SK-N-SH treated with all-trans-retinoic acid at 6 μM for 48 hours (cell line): Measurements from ENCODE around the gene TMPRSS4.

Experiments used
- ATAC-seq: fragments of 200-7000 bp; cut with Tn5 transposase; 3 replicates; pipeline ENCODE4 v1.9.1; 2020; ENCODE audit warnings: mild to moderate bottlenecking, moderate library complexity
- ARNTL ChIP-seq: fragments of 450-650 bp; formaldehyde crosslinking; IDR thresholded peaks from 2 replicates; pipeline ENCODE4 v1.5.0; 2020; ENCODE audit warnings: low read depth, mild to moderate bottlenecking, moderate library complexity, borderline replicate concordance
- BACH2 ChIP-seq: fragments of 250-450 bp; sonication (Bioruptor Pico); IDR thresholded peaks from 2 replicates; pipeline ENCODE4 v1.9.0; 2021; ENCODE audit warnings: mild to moderate bottlenecking, borderline replicate concordance
- CSDC2 ChIP-seq: fragments of 250-450 bp; sonication (Bioruptor Pico); IDR thresholded peaks from 2 replicates; pipeline ENCODE4 v1.5.0; 2020; ENCODE audit warnings: mild to moderate bottlenecking, moderate library complexity
- ESRRG ChIP-seq: fragments of 250-450 bp; sonication (Bioruptor Pico); IDR thresholded peaks from 2 replicates; pipeline ENCODE4 v1.6.1; 2021; ENCODE audit warnings: mild to moderate bottlenecking
- GLIS3 ChIP-seq: fragments of 250-450 bp; sonication (Bioruptor Pico); IDR thresholded peaks from 2 replicates; pipeline ENCODE4 v1.5.0; 2020; ENCODE audit warnings: mild to moderate bottlenecking, moderate library complexity
- ISL1 ChIP-seq: fragments of 250-450 bp; sonication (Bioruptor Pico); IDR thresholded peaks from 2 replicates; pipeline ENCODE4 v2.1.2; 2022; ENCODE audit warnings: mild to moderate bottlenecking, moderate library complexity
- OSR1 ChIP-seq: fragments of 250-450 bp; sonication (Bioruptor Pico); IDR thresholded peaks from 2 replicates; pipeline ENCODE4 v1.8.0; 2022; ENCODE audit warnings: moderate library complexity, mild to moderate bottlenecking, inconsistent platforms
- POU6F1 ChIP-seq: fragments of 250-450 bp; sonication (Bioruptor Pico); IDR thresholded peaks from 2 replicates; pipeline ENCODE4 v1.8.0; 2021; ENCODE audit warnings: low read depth, mild to moderate bottlenecking, moderate library complexity, borderline replicate concordance
- PPARA ChIP-seq: fragments of 250-450 bp; sonication (Bioruptor Pico); IDR thresholded peaks from 2 replicates; pipeline ENCODE4 v1.5.0; 2020; ENCODE audit warnings: mild to moderate bottlenecking, borderline replicate concordance
- RARB ChIP-seq: fragments of 250-450 bp; sonication (Bioruptor Pico); IDR thresholded peaks from 2 replicates; pipeline ENCODE4 v1.8.0; 2021; ENCODE audit warnings: mild to moderate bottlenecking, moderate library complexity
- SNAI2 ChIP-seq: fragments of 250-450 bp; sonication (Bioruptor Pico); IDR thresholded peaks from 2 replicates; pipeline ENCODE4 v1.5.0; 2020; ENCODE audit warnings: mild to moderate bottlenecking, moderate library complexity
- TCF4 ChIP-seq: fragments of 250-450 bp; sonication (Bioruptor Pico); IDR thresholded peaks from 2 replicates; pipeline ENCODE4 v1.8.0; 2021; ENCODE audit warnings: mild to moderate bottlenecking, moderate library complexity, borderline replicate concordance
- TOX ChIP-seq: fragments of 250-450 bp; sonication (Bioruptor Pico); IDR thresholded peaks from 2 replicates; pipeline ENCODE4 v1.8.0; 2021; ENCODE audit warnings: mild to moderate bottlenecking, moderate library complexity, borderline replicate concordance
- TSHZ2 ChIP-seq: fragments of 250-450 bp; sonication (Bioruptor Pico); IDR thresholded peaks from 2 replicates; pipeline ENCODE4 v1.5.0; 2020; ENCODE audit warnings: mild to moderate bottlenecking, moderate library complexity
- ZC3H10 ChIP-seq: fragments of 250-450 bp; sonication (Bioruptor Pico); IDR thresholded peaks from 2 replicates; pipeline ENCODE4 v1.5.1; 2021; ENCODE audit warnings: mild to moderate bottlenecking, moderate library complexity
- ZFP3 ChIP-seq: fragments of 250-450 bp; sonication (Bioruptor Pico); IDR thresholded peaks from 2 replicates; pipeline ENCODE4 v1.5.0; 2020; ENCODE audit warnings: mild to moderate bottlenecking, moderate library complexity
- ZFP30 ChIP-seq: fragments of 450-650 bp; formaldehyde crosslinking; IDR thresholded peaks from 2 replicates; pipeline ENCODE4 v1.5.0; 2022; ENCODE audit warnings: mild to moderate bottlenecking, moderate library complexity
- ZNF565 ChIP-seq: fragments of 450-650 bp; formaldehyde crosslinking; conservative IDR thresholded peaks from 2 replicates; pipeline ENCODE4 v1.5.0; 2020; ENCODE audit warnings: low read depth, mild to moderate bottlenecking, moderate library complexity
- ZNF70 ChIP-seq: fragments of 450-650 bp; formaldehyde crosslinking; IDR thresholded peaks from 2 replicates; pipeline ENCODE4 v1.5.0; 2020; ENCODE audit warnings: mild to moderate bottlenecking, moderate library complexity
- ZNF8 ChIP-seq: fragments of 450-650 bp; formaldehyde crosslinking; IDR thresholded peaks from 2 replicates; pipeline ENCODE4 v1.5.0; 2020; ENCODE audit warnings: mild to moderate bottlenecking, moderate library complexity
- TF ChIP-seq, protein P1 (sequence below): fragments of 250-450 bp; sonication (Bioruptor Pico); IDR thresholded peaks from 2 replicates; pipeline ENCODE4 v1.5.1; 2021; ENCODE audit warnings: mild to moderate bottlenecking, moderate library complexity

The TMPRSS4 gene

DNA sequence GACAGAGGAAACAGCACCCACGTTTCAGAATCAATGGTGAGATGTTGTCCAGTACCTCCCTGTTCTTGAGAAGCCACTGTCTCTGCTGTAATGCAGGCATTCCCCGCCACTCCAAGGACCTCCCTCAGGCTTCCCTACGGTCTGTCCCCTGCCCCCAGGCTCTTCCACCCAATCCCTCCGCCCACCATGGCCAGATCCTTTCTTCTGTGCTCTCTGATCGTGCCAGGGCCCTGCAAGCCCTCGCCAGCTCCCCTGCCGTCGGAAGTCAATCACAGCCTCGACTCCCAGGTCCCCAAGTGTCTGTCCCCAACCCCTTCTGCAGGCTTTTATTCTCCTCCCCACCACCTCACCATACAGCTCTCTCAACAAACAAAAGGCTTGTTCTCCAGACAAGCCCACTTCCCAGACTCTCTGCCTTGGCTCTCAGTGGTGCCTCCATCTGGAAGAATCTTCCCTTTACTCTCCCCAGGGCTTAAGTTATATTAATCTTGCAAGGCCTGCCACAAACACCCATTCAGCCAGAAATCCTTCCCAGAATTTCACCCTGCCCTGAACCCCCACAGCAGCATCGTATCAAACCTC lies 62.1 kb downstream of the TMPRSS4 start (continued):
- TF ChIP-seq TSHZ2 (CRISPR knock-in tag) (no peak), ZNF8 (CRISPR knock-in tag) (no peak), PPARA (CRISPR knock-in tag) (no peak), CSDC2 (no peak)
- TF ChIP-seq, all 23 proteins: peak for 0

- peak; percentile 28; the same call in 1 of the 3 replicates for ATAC-seq
- TF ChIP-seq TOX (CRISPR knock-in tag) (no peak), ISL1 (peak; percentile 28; the same call in 1 of the 2 replicates), GLIS3 (CRISPR knock-in tag) (no peak), PPARA (CRISPR knock-in tag) (no peak), RARB (CRISPR knock-in tag) (no peak), OSR1 (CRISPR knock-in tag) (no peak)
- TF ChIP-seq, all 23 proteins: peak for 1
Measured at GRCh38 chr11:118139578-118139977, 62.7 kb downstream of the TMPRSS4 start.

DNA sequence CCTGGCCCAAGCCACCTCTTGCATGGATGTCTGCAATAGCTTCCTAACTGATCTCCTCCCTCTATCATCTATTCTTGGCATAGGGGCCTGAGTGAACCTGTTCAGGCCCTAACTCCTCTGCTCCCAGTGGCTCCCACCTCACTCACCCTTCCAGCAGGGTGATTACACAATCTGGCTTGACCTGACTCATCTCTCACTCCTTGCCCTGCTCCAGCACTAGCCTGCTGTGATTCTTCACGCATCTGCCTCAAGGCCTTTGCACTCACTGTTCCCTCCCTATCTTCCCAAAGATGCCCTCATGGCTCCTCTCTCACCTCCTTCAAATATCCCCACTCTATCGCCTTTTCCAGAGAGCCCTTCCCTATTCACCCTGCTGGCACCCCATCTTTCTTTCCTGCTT lies 65.2 kb downstream of the TMPRSS4 start:
- TF ChIP-seq TSHZ2 (CRISPR knock-in tag): no peak
- TF ChIP-seq, protein P1, sequence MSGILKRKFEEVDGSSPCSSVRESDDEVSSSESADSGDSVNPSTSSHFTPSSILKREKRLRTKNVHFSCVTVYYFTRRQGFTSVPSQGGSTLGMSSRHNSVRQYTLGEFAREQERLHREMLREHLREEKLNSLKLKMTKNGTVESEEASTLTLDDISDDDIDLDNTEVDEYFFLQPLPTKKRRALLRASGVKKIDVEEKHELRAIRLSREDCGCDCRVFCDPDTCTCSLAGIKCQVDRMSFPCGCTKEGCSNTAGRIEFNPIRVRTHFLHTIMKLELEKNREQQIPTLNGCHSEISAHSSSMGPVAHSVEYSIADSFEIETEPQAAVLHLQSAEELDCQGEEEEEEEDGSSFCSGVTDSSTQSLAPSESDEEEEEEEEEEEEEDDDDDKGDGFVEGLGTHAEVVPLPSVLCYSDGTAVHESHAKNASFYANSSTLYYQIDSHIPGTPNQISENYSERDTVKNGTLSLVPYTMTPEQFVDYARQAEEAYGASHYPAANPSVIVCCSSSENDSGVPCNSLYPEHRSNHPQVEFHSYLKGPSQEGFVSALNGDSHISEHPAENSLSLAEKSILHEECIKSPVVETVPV (CRISPR knock-in tag): no peak
- no peak for TF ChIP-seq ZNF565 (CRISPR knock-in tag)
- TF ChIP-seq ISL1: no peak
- TF ChIP-seq RARB (CRISPR knock-in tag): no peak
- TF ChIP-seq ZFP3 (CRISPR knock-in tag): no peak
- no peak for TF ChIP-seq ESRRG (CRISPR knock-in tag)
- no peak for TF ChIP-seq ZC3H10
- no peak for TF ChIP-seq ARNTL (CRISPR knock-in tag)
- no peak for ATAC-seq

DNA sequence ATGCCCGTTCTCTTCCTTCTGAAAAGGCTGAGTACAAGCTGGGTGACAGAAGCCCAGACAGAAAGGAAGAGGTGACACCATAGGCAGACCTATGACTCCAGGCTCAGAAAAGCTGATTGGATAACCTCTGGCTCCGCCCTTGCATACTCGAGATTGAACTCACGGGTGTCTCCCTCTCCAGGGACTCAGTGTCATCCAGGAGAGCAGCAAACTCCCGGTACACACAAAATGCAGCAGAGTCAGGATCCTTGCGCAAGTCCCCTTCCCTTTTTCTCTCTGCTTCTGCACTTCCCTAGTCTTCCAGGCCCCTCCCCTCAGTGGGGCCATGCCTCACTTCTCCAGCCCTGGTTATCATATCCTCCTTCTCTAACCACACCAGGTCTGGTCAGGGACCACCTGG lies 65.9 kb downstream of the TMPRSS4 start:
- no peak for ATAC-seq

More for the DNA sequence above, 65.9 kb downstream of the TMPRSS4 start:
- TF ChIP-seq SNAI2 (no peak), POU6F1 (CRISPR knock-in tag) (no peak), ARNTL (CRISPR knock-in tag) (no peak), ZNF8 (CRISPR knock-in tag) (no peak), ZC3H10 (no peak), ESRRG (CRISPR knock-in tag) (no peak), ZFP3 (CRISPR knock-in tag) (no peak), PPARA (CRISPR knock-in tag) (no peak), GLIS3 (CRISPR knock-in tag) (no peak), ZFP30 (CRISPR knock-in tag) (no peak), TCF4 (no peak), OSR1 (CRISPR knock-in tag) (no peak), BACH2 (no peak), TSHZ2 (CRISPR knock-in tag) (no peak), RARB (CRISPR knock-in tag) (no peak), TOX (CRISPR knock-in tag) (no peak), ZNF70 (CRISPR knock-in tag) (no peak)
